HG03469 (cell line): ENCODE data around the gene TFEB.

Experiments
- ATAC-seq: cut with Tn5 transposase; IDR thresholded peaks from one replicate; pipeline ENCODE4 v1.9.1; 2021; ENCODE audit warnings: mild to moderate bottlenecking, moderate library complexity, moderate number of reproducible peaks; ENCODE audit not compliant: unreplicated experiment

TFEB gene

DNA sequence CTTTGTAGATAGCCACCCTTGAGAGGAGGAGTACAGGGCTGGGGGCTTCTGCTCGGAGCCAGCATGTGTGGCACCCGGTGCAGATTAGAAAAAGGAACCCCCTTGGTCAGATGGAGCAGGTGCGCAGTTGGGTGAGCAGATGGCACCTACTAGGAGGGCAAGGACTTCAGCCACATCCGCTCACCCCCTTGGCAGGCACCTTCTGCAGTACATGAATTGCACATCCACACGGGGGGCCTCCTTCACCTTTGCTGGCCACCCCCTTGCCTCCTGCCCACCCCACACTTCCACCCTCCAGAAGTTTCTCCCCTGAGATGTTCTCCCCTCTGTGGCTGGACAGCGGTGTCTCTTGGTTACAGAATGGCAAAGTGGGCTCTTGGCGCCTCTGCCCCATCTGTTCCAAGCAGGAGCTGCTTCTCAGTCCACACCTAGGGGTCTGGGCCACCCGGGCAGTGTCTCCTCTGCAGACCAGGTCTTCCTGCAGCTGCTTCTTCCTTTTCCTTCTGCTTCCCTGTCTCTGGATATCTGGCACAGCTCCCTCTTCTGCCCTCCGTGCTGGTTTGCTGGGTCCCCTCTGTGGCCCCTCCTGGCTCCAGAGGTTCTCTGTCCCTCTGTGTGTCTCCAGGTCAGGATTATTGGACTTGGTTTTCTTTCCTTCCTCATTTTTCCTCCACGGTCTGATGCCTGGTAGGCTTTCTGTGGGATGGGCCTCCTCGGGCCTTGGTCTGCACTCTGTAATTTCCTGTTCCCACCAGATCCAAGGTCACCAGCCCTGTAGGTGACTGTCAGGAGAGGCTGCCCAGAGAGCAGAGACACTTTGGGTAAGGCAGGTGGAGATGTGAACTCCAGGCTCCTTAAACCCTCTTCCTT, 93.1 kb downstream of the TFEB start:
- ATAC-seq: no peak

DNA sequence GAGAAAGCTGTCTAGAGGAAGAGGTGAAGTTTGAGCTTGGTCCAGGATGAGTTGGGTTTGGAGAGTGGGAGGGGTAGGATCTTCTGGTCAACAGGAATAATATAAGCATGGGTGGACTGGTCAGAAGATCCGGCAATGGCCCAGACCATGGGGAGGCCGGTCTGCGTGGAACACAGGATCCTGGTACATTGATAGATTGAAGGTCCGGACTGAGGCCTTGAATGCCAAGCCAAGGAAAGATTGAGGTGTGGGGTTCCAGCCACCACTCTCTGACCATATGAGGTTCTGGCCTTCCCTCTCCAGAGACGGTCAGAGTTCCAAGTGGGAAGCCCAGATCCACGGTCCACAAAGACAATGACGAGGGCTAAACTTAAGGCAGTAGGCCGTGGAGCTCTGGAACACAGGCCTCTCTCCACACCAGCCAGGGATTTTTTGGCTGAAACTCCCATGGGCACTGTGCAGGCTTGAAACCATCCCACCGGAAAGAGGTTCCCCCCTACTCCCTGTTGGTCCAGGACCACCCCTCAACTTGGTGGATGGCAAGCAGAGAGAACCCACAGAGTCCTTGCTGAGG, 94.0 kb downstream of the TFEB start:
- no peak for ATAC-seq

DNA sequence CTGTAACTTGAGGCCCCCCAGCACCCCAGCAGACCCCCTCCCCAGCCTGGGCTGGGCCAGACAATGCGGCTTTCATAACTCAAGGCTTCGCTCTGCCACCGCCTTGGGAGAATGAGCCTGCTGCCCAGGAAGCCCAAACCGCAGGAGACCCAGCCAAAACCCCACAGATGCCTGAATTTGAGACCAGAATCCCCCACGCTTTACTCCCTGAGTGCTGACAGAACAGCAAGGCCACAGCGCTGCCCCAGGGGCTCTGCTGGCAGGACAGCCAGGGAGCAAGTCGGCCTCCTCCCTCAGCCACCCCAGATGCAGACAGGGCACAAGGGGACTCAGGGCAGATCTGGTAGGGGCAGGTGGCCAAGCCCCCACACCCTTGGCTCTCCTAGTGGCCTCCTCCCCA, 95.0 kb downstream of the TFEB start:
- ATAC-seq: no peak

DNA sequence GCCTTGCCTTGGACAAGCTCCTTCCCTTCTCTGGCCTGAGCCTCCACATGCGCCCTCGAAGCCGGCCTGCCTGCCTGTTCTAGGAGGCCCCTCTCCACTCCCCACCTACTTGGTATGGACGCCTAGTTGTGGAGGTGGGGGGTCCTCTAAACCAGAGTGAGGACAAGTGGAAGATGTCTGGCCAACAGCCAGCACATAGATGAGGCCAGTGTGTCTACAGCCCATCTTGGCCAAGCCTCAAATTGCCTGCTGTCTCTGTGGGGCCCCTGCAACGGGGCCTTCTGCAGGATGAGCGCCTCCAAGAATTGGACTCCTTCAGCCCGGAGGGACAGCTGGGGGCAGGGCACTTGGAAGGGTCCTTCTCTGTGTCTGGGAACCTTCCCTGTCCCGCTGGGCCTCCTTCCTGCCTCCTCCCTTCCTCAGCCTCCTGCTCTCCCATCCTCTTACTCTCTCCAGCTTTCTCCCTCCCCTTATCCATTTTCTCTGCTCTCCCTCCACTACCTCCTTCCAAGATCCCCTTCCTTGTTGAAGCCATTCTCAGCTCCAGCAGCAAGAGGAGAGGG, 95.5 kb downstream of the TFEB start:
- no peak for ATAC-seq

DNA sequence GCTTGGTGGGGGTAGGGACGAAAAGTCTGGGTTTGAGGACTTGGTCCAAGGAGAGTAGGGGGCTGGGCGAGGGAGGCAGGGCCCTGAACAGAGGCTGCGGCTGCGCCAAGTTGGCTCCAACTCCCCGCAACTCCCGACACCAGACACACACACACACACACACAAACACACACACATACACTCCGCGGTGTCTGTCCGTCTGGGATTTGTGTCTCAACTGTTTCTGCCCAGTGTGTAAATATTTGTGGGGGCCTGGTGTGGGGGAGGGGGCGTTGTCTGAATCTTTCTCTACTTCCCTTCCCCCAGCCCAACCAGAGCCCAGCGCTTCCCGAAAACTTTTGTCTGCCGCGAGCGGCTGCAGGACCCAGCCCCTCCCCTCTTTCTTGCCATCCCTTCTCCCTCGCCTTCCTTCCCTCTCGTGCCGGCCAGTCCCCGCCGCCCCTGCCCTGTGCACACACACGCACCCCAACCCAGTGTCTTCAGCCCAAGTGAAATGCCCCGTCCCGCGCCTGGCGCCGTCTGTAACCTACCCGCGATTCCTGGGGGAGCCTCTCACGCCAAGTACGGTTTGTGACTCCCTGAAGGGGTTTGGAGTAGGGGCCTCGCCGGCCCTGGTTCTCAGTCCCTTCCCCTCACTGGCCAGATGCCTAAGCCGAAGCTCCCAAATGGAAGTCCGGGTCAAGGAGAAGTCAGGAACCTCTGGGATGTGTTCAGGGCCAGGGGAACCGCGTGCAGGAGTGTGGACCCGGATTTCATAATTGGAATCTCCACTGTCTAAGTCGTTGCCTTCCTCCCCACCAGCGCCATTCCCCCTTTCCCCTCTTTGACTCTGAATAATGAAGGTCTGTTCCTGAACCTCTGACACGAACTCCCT, 96.2 kb downstream of the TFEB start:
- no peak for ATAC-seq

DNA sequence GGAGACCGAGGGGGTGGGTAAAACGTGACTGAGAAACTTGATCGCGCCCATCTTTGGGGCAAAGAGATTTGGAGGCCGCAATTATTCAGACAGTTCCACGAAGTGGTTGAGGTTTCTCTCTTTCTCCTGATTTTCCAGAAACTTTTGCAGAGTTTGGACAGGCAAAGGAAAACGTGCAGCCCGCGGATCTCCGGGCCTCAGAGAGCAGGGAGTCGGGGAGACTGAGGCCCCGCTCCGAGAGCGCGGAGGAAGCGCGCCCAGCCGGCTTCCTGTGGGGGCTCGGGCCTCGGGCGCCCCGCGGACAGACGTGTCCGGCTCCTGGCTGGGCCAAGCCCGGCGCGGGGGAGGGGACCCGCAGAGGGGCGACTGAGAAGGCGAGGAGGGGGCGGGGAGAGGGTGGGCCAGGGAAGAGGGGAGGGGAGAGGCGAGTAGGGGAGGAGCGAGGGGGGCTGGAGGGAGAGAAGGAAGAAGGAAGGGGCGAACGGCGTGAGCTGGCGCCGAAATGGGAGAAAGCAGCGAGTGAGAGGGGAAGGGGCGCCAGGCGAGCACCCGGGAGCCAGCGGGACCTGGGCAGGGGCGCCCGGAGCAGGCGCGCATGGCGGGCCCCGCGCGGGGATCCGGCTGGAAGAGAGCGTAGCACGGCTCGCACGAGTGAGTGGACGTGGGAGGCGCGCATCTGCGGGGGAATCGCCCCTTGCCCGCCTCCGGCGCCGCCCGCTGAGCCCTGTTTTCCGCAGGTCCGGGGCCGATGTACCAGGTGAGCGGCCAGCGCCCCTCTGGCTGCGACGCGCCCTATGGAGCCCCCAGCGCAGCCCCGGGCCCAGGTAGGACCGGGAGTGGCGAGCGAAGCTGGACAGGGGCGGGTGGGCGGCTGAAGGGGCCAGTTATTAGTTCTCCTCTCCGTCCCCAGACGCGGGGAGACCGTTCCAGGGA, 97.1 kb downstream of the TFEB start, which contains the start of gene MDFI:
MDFI (plus strand) TSS at position 467 of the 933 bp plus-strand sequence; CDS start at position 749, 282 bp downstream.
- no peak for ATAC-seq

DNA sequence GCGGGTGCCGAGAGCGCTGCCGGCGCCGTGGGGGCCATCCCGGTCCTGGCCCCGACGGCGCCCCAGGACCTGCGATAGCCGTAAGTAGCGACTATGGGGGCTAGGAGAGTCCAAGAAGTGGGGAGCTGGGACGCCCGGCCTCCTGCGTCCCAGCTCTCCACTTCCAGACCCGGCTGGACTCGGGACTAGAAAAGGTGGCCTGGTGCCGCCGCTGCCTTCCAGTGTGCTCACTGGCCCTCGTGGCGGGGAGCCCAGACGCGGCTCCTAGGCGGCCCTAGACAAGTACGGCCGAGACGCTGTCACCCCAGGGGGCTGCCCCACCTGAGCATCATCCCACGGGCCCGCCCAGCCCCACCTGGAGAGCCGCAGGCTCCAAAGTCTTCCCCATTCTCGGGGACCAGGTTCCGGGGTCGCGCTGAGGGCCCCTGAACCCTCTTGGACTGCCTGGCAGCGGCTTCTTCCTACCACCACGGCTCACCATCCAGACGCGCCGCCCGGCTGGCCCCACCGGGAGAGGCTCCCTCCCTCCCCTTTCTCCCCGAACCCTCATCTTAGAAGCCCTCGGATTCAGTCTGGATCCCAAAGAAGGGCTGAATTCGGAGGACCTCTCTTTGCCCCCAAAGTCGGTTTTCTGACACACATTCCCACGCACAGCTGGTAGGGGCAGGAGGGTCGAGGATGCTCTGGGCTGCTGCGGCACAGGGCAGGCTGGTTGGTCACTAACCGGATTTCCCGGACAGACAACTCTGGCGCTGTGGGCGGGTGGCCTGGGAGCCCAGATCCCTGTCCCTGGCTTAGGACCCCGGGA, 98.0 kb downstream of the TFEB start:
- ATAC-seq: no peak

DNA sequence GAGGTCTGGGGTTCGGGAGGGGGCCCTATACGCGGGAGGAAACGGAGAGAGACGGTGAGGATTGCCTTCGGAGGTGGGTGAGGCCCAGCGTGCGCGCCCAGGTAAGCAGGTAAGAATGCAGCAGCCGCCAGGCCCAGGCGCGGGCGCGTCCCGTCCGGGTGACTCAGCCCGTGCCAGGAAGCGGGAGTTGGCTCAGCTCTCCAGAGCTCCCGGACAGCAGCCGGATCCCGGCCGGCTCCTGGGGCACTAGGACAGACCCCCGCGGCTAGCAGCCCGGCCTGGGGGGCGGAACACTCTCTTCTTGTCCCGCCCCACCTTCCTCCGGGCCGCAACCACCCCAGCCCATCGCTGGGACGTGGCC, 98.6 kb downstream of the TFEB start:
- no peak for ATAC-seq

DNA sequence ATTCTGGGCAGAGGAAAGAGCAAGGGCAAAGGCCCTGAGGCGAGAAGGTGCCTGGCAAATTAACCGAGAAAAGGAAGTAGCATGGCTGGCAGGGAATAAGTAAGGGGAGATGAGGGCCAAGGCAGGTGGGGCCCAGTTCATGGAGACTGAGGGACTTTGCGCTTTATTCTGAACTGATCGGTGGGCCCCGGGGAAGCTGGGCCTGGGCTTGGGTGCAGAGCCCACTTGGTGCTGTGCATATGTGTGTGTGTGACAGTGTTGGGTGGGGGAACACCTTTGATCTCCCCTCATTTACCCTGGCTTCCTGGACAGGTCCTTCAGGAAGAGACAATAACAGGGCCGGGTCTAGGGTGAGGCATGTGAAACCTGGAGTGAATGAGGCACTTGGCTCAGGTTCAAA, 100.0 kb downstream of the TFEB start:
- no peak for ATAC-seq

DNA sequence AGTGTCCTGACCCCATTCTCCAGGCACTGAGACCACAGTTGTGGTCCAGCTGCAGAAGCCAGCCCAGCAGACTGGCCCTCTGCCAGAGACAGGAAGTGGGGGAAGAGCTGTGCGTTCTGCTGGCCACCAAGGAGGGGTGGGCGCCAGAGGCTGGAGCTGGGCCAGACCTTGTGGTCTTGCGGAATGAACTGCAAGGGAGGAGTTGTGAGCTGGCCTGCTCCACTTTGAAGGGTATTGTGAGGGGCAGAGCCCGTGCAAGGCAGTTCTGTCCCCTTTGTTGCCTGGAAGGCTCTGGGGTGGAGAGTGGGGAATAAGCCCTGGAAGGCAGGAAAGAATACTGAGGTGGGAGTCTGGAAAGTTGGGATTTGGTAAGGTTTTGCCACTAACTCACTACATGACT, 100.8 kb downstream of the TFEB start:
- no peak for ATAC-seq
